RWPE1 (cell line): ENCODE data around the gene SPATA2.

ENCODE experiments used
- CTCF ChIA-PET: fragments of 350-600 bp; sonication (Branson Sonifier 250); formaldehyde crosslinking; extraction: SDS; loops from one replicate; lab custom pipeline; 2021; lab: Yijun Ruan, JAX
- POLR2A ChIA-PET: fragments of 400-600 bp; formaldehyde crosslinking; extraction: SDS; loops from one replicate; lab custom pipeline; 2020; ENCODE audit warnings: antibody characterized with exemption; ENCODE audit not compliant: low non-redundant PET; lab: Yijun Ruan, JAX
- DNase-seq: peaks from one replicate; pipeline ENCODE4 v3.0.0; 2012; ENCODE audit warnings: low spot score
- H3K27ac ChIP-seq: fragments of 450-650 bp; 2 replicates; pipeline ENCODE4 v1.5.1; 2017
- TF ChIP-seq, protein P1 (sequence below): fragments of 450-650 bp; conservative IDR thresholded peaks from 2 replicates; pipeline ENCODE4 v1.5.1; 2017; ENCODE audit warnings: low read depth, mild to moderate bottlenecking

The SPATA2 gene

GRCh38 chr20:49942303-49942702, 27.0 kb upstream of the SPATA2 start:
- H3K27ac ChIP-seq = no peak overlapping the region
- TF ChIP-seq, protein P1, sequence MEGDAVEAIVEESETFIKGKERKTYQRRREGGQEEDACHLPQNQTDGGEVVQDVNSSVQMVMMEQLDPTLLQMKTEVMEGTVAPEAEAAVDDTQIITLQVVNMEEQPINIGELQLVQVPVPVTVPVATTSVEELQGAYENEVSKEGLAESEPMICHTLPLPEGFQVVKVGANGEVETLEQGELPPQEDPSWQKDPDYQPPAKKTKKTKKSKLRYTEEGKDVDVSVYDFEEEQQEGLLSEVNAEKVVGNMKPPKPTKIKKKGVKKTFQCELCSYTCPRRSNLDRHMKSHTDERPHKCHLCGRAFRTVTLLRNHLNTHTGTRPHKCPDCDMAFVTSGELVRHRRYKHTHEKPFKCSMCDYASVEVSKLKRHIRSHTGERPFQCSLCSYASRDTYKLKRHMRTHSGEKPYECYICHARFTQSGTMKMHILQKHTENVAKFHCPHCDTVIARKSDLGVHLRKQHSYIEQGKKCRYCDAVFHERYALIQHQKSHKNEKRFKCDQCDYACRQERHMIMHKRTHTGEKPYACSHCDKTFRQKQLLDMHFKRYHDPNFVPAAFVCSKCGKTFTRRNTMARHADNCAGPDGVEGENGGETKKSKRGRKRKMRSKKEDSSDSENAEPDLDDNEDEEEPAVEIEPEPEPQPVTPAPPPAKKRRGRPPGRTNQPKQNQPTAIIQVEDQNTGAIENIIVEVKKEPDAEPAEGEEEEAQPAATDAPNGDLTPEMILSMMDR = no peak
- DNase-seq = no peak
- POLR2A ChIA-PET = interaction anchor here (0.7 kb wide), 1 partner anchor 401 kb away, joined by 3 read pairs; no protein-coding TSS in a partner anchor
- CTCF ChIA-PET = interaction anchor here (0.7 to 1.8 kb wide), 3 partner anchors 37 to 129 kb away, joined by 4 to 18 read pairs (median 4); no protein-coding TSS in a partner anchor

DNA sequence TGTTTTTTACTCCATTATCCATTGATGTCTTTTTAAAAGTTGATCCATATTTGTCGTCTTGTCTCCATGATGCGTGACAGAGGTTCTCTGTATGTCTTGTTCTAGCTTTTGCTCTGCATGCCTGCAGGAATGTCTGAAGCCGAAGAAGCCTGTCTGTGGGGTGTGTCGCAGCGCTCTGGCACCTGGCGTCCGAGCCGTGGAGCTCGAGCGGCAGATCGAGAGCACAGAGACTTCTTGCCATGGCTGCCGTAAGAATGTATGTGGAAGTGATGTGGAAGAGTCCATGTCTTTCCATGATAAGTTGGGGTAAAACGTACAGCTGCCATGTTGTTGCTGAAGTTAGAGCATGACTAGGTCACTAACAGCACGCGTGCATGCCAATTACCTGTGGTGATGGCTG, 26.1 kb upstream of the SPATA2 start:
- no peak overlapping the region for H3K27ac ChIP-seq
- CTCF ChIA-PET = interaction anchor here (0.6 to 0.7 kb wide), 6 partner anchors 84 to 1278 kb away, joined by 3 to 4 read pairs (median 4); no protein-coding TSS in a partner anchor
- DNase-seq = no peak
- TF ChIP-seq, protein P1 = no peak
- POLR2A ChIA-PET = no interaction called here

DNA sequence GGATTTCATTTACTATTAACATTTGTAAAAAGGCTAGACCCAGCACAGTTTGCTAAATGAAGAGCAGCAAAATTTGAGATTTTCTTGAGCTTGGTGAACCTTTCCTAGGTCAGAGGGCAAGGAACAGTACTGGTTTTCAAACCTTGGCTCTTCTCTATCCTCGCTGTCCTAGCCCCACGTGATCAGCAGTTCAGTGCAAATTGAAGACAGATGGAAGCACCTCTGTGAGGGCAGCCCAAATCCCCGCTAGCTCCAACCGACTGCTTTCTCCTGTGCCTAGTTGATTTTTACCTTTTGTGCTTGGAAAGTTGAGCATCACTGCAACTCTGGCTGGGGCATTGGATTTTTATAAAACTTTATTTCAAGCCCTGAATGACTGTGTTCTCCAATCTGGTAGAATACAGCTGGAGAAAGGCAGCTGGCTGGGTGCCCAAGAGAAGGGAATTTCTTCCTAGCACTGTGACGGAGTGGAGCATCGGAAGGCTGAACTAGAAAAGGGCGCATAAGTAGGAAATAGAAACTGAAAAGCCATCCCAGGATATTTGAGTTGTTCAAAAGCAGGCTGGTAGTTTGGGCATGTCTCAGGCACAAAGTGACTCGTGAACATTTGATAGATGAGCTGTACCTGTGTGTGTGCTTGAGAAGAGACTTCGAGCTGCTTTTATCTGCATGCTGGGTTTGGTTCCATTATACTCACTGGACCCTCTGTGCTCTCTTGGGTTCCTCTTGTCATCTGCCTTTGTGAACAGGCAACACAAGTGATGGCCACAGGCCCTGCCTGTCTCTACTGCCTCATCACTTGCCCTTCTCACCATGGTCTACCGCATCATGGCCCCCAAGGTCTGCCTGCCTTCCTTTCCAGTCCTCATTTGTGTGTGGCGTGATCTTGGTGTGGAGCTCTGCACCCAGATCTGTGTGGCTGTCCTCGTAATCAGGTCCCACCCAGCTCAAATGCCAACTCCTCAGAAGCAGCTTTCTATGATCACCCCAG, 23.1 kb upstream of the SPATA2 start:
- H3K27ac ChIP-seq = peak overlapping the region; percentile 55
- TF ChIP-seq, protein P1 = no peak

GRCh38 chr20:49937027-49937929, 21.9 kb upstream of the SPATA2 start:
- TF ChIP-seq, protein P1 = no peak
- CTCF ChIA-PET = interaction anchor here (0.6 to 2.3 kb wide), 5 partner anchors 41 to 513 kb away, joined by 3 to 20 read pairs (median 4); no protein-coding TSS in a partner anchor
- peak; percentile 54 for DNase-seq
- peak overlapping the region; percentile 72 for H3K27ac ChIP-seq
- POLR2A ChIA-PET = interaction anchor here (0.6 to 1.3 kb wide), 4 partner anchors 13 to 74 kb away, joined by 3 to 7 read pairs (median 4); no protein-coding TSS in a partner anchor

More for the DNA sequence above, 23.1 kb upstream of the SPATA2 start:
- ChIA-PET POLR2A (interaction anchor here (0.6 to 1.3 kb wide), 2 partner anchors 9 to 12 kb away, joined by 5 to 7 read pairs; no protein-coding TSS in a partner anchor), CTCF (interaction anchor here (0.6 to 1.3 kb wide), 7 partner anchors 18 to 1228 kb away, joined by 3 to 5 read pairs (median 4); partner anchors contain the start of gene SPATA2)
- no peak for DNase-seq

DNA sequence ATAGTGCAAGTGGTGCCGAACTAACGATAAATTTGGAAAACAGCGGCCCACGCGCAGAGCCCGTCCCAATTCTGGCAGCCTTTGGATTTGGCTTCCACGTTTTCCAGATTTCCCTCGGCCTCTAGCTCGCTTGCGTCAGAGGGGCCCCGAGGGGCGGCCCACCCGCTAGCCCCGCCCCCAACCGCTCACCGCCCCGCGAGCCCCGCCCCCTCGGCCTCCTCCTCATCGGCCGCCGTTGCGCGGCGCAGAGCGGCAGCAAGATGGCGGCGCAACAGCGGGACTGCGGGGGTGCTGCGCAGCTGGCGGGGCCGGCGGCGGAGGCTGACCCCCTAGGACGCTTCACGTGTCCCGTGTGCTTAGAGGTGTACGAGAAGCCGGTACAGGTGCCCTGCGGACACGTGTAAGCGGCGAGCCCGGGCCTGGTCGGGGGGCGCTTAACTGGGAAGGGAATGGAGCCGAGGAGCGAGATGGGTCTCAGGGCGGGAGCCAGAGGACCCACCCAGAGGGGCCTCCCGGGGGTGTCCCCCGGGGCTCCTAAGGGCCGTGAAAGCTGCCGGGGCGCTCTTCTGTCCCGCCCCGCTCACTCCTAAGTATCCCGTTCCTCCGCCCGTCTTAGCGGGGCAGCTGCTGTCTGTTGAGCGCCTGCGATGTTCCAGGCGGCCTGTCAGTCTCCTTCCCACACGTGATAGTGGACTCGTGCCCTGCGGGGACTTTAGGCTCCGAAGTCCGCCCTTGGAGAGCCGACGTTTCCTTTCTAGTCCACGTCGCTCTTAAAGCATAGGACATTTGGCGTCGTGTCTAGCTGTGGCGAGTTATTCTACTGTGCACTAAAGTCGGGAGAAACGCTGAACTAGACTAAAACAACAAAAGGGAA, 21.1 kb upstream of the SPATA2 start, which contains the start of gene RNF114:
Gene RNF114, plus strand, starts transcription at position 245 of the 874 bp plus-strand sequence. Its CDS starts 16 bp downstream, at position 261.
- TF ChIP-seq, protein P1 = no peak
- ChIA-PET CTCF (interaction anchor here (0.5 to 2.3 kb wide), 8 partner anchors 42 to 1418 kb away, joined by 3 to 20 read pairs (median 4); no protein-coding TSS in a partner anchor), POLR2A (interaction anchor here (0.5 to 1.0 kb wide), 5 partner anchors 19 to 267 kb away, joined by 3 to 5 read pairs (median 3); no protein-coding TSS in a partner anchor)
- DNase-seq = peak; percentile 100
- peak within 1 kb of the TSS; percentile 72 for H3K27ac ChIP-seq
